Neural cell (in vitro differentiated cells): ENCODE results near the gene SLC25A42.

ENCODE experiments used
- CTCF ChIP-seq: fragments of 450-650 bp; IDR thresholded peaks from 2 replicates; pipeline ENCODE4 v1.5.1; 2014; ENCODE audit warnings: antibody characterized with exemption, mild to moderate bottlenecking, moderate library complexity; ENCODE audit not compliant: poor library complexity, severe bottlenecking
- EZH2 ChIP-seq: fragments of 200-600, 300-800 bp; shearing (Covaris generic), sonication (generic); IDR thresholded peaks from 2 replicates; pipeline ENCODE4 v1.6.1; 2014; ENCODE audit warnings: antibody characterized with exemption, low read length, borderline replicate concordance, mild to moderate bottlenecking; ENCODE audit not compliant: insufficient read depth, poor library complexity, severe bottlenecking
- REST ChIP-seq: IDR thresholded peaks from 2 replicates; pipeline ENCODE4 v1.6.1; 2012; ENCODE audit warnings: borderline replicate concordance
- SMC3 ChIP-seq: fragments of 450-650 bp; conservative IDR thresholded peaks from 2 replicates; pipeline ENCODE4 v1.6.1; 2014; ENCODE audit warnings: antibody characterized with exemption, mild to moderate bottlenecking, moderate library complexity; ENCODE audit not compliant: poor library complexity

GRCh38 chr19:19040417-19040816 is 23.4 kb upstream of the SLC25A42 start:
- no peak for TF ChIP-seq SMC3
- no peak for TF ChIP-seq CTCF
- no peak for TF ChIP-seq EZH2
- no peak for TF ChIP-seq REST
